GM23338 (cell line): Measurements from ENCODE around the gene C4BPA. TPM values are rescaled to one million over a fixed set of nuclear protein-coding genes. Genes with fewer than 3 reads are reported as not detected.
A peak's percentile ranks its signal among the peaks of the same experiment; 100 is the strongest.

Source experiments
- ATAC-seq: fragments of 200-7000 bp; cut with Tn5 transposase; 3 replicates; pipeline ENCODE4 v1.9.1; 2020
- DNase-seq: peaks from one replicate; pipeline ENCODE4 v3.0.0-alpha.2; 2015; ENCODE audit warnings: low spot score
- H2AFZ ChIP-seq: fragments of 200-600 bp; sonication (generic); 2 replicates; pipeline ENCODE4 v1.8.0; 2016; ENCODE audit warnings: antibody characterized with exemption, mild to moderate bottlenecking, moderate library complexity
- H3F3A ChIP-seq: fragments of 200-600 bp; sonication (generic); replicated peaks from 2 replicates; pipeline ENCODE4 v1.8.0; 2017; ENCODE audit warnings: antibody characterized with exemption, mixed run types, low read depth
- H3K27ac ChIP-seq: fragments of 200-600 bp; sonication (generic); 2 replicates; pipeline ENCODE4 v1.6.1; 2016; ENCODE audit warnings: low read depth
- H3K27me3 ChIP-seq: fragments of 200-600 bp; sonication (generic); 2 replicates; pipeline ENCODE4 v1.8.0; 2016; ENCODE audit warnings: mild to moderate bottlenecking, mixed run types, moderate library complexity; ENCODE audit not compliant: insufficient read depth
- H3K36me3 ChIP-seq: fragments of 200-600 bp; sonication (generic); 2 replicates; pipeline ENCODE4 v1.8.0; 2016; ENCODE audit warnings: mild to moderate bottlenecking; ENCODE audit not compliant: insufficient read depth
- H3K4me1 ChIP-seq: fragments of 200-600 bp; sonication (generic); 2 replicates; pipeline ENCODE4 v1.8.0; 2016; ENCODE audit warnings: mild to moderate bottlenecking, moderate library complexity; ENCODE audit not compliant: insufficient read depth
- H3K4me2 ChIP-seq: fragments of 200-600 bp; sonication (generic); 2 replicates; pipeline ENCODE4 v1.7.1; 2017; ENCODE audit warnings: mixed run types
- H3K4me3 ChIP-seq: fragments of 200-600 bp; sonication (generic); 2 replicates; pipeline ENCODE4 v1.6.1; 2016; ENCODE audit warnings: mixed run types
- H3K79me2 ChIP-seq: fragments of 200-600 bp; sonication (generic); replicated peaks from 2 replicates; pipeline ENCODE4 v1.8.0; 2017; ENCODE audit warnings: mild to moderate bottlenecking; ENCODE audit not compliant: insufficient read depth
- H3K9me2 ChIP-seq: fragments of 200-600 bp; sonication (generic); 2 replicates; pipeline ENCODE4 v1.8.0; 2017; ENCODE audit not compliant: insufficient read depth
- H4K20me1 ChIP-seq: fragments of 200-600 bp; sonication (generic); replicated peaks from 2 replicates; pipeline ENCODE4 v1.8.0; 2017; ENCODE audit warnings: mild to moderate bottlenecking; ENCODE audit not compliant: insufficient read depth
- H3K27ac Mint-ChIP-seq: 2 replicates; pipeline ENCODE4 v1.8.0; 2020; ENCODE audit warnings: inconsistent platforms, mild to moderate bottlenecking, moderate library complexity, mixed read lengths
- H3K27me3 Mint-ChIP-seq: 3 replicates; pipeline ENCODE4 v1.8.0; 2022; ENCODE audit warnings: low read depth, mild to moderate bottlenecking, moderate library complexity, mixed read lengths, inconsistent platforms; ENCODE audit not compliant: insufficient read depth, poor library complexity
- H3K36me3 Mint-ChIP-seq: 3 replicates; pipeline ENCODE4 v1.8.0; 2021; ENCODE audit warnings: low read depth, mild to moderate bottlenecking, inconsistent platforms, moderate library complexity, mixed read lengths
- H3K4me1 Mint-ChIP-seq: 3 replicates; pipeline ENCODE4 v1.8.0; 2020; ENCODE audit warnings: mild to moderate bottlenecking, inconsistent platforms, mixed read lengths
- H3K4me3 Mint-ChIP-seq: 3 replicates; pipeline ENCODE4 v1.8.0; 2021; ENCODE audit warnings: moderate library complexity, mild to moderate bottlenecking, inconsistent platforms, mixed read lengths
- H3K9me3 Mint-ChIP-seq: 3 replicates; pipeline ENCODE4 v1.8.0; 2020; ENCODE audit warnings: moderate library complexity, mild to moderate bottlenecking, inconsistent platforms, mixed read lengths
- ETS1 ChIP-seq: IDR thresholded peaks from 2 replicates; pipeline ENCODE4 v1.6.1; 2016; ENCODE audit warnings: antibody characterized with exemption
- JUNB ChIP-seq: IDR thresholded peaks from one replicate; pipeline ENCODE4 v1.6.1; 2016; ENCODE audit warnings: antibody characterized with exemption; ENCODE audit not compliant: unreplicated experiment
- NANOG ChIP-seq: IDR thresholded peaks from 2 replicates; pipeline ENCODE4 v1.6.1; 2016; ENCODE audit warnings: antibody characterized with exemption, borderline replicate concordance
- POLR2AphosphoS5 ChIP-seq: IDR thresholded peaks from 2 replicates; pipeline ENCODE4 v1.6.1; 2016; ENCODE audit warnings: antibody characterized with exemption, low read depth
- ZNF114 ChIP-seq: fragments of 250-450 bp; sonication (Bioruptor Pico); IDR thresholded peaks from 2 replicates; pipeline ENCODE4 v1.5.0; 2020; ENCODE audit warnings: mild to moderate bottlenecking, moderate library complexity
- ZNF331 ChIP-seq: fragments of 250-450 bp; sonication (Bioruptor Pico); IDR thresholded peaks from 2 replicates; pipeline ENCODE4 v1.5.0; 2020; ENCODE audit warnings: low read depth, mild to moderate bottlenecking, moderate library complexity
- polyA plus RNA-seq: library from polyadenylated mRNA; unstranded; fragments of >200 nt; fragmentation: Nextera tagmentation; extraction: Ambion mirVana; gene quantifications from 2 replicates; pipeline ENCODE4 v1.2.1, GENCODE V29; 2016
- total RNA-seq: library from RNA; depleted of rRNA; stranded (reverse); fragments of >200 nt; shearing (Covaris generic); gene quantifications from 2 replicates; pipeline ENCODE4 v1.2.3, GENCODE V29; 2014
- TF ChIP-seq, protein P1 (sequence below), 2 experiments: fragments of 200-600 bp in 1 of 2; sonication (generic) in 1 of 2; conservative IDR thresholded peaks; 2 replicates each; pipeline versions ENCODE4 v1.5.1 to v1.6.1; 2016 to 2017; ENCODE audit warnings: antibody characterized with exemption in 2 of 2, low read depth in 2 of 2, mild to moderate bottlenecking in 2 of 2, moderate library complexity in 1 of 2
- TF ChIP-seq, protein P2 (sequence below): IDR thresholded peaks from one replicate; pipeline ENCODE4 v1.6.1; 2018; ENCODE audit warnings: antibody characterized with exemption; ENCODE audit not compliant: unreplicated experiment

The C4BPA gene
- total and polyA plus RNA-seq, 2 experiments from 2014 or later, result not detected

DNA sequence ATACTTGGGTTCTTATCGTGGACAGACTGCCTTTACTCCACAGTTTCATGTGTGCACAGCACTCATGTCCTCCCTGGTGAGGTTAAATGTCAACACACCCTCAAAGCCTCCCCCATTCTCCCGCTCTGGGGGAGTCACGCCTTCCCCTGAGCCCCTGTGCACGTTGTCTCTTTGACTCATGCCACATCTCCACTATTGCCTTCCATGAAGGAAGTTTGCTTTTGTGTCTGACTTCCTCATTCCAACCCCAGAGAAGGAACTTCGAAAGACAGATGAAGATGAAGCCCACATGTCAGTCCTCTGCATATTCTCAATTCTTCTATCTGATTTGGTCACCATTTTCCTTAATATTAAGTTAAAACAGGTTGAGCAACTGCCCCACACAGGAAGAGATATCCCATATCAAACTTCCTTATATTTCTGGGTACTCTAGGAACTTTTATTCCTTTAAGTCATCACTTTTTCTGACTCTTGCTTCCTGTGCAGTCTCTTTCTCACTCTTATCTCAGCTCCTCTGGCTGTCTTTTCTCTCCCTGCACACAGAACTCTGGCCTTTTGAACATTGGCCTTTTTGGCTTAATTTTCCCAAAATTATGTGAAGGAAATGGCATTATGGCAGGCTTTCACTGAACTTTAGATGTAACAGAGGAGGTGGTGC lies 41.5 kb downstream of the C4BPA start:
- Mint-ChIP-seq H3K27ac (no peak overlapping the region), H3K4me1 (no peaks in the 10 kb centered on the region), H3K9me3 (no peaks in the 10 kb centered on the region), H3K27me3 (no peaks in the 10 kb centered on the region), H3K4me3 (no peak overlapping the region), H3K36me3 (no peaks in the 10 kb centered on the region)
- 0 out of 2 replicates have a peak overlapping the region, but pooled peaks have one; percentile 23 for H2AFZ ChIP-seq
- ATAC-seq (no peak), DNase-seq (no peak)
- H3K4me1 ChIP-seq, result no peaks in the 10 kb centered on the region
- H4K20me1 ChIP-seq, result no peaks in the 10 kb centered on the region
- H3K4me2 ChIP-seq, result no peak overlapping the region
- no peaks in the 10 kb centered on the region for H3F3A ChIP-seq
- H3K79me2 ChIP-seq, result no peaks in the 10 kb centered on the region
- H3K27ac ChIP-seq, result no peak overlapping the region
- no peaks in the 10 kb centered on the region for H3K27me3 ChIP-seq
- H3K4me3 ChIP-seq, result no peak overlapping the region
- H3K9me2 ChIP-seq, result peaks cover 7% of the 10 kb centered on the region; the same call in 1 of the 2 replicates
- H3K36me3 ChIP-seq, result no peaks in the 10 kb centered on the region
- no peak for TF ChIP-seq JUNB

DNA sequence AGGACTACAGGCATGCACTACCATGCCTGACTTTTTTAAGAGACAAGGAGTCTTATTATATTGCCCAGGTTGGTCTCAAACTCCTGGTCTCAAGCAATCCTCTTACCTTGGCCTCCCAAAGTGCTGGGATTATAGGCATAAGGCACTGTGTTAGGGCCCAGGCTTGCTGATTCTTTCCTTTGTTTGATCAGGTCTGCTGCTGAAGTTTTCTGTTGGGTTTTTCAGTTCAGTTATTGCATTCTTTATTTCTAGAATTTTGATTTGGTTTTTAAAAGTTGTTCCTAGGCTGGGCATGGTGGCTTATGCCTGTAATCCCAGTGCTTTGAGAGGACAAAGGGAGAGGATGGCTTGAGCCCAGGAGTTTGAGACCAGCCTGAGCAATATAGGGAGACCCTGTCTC lies 47.9 kb downstream of the C4BPA start:
- Mint-ChIP-seq H3K36me3 (no peaks in the 10 kb centered on the region; the same call in 2 of the 3 replicates), H3K9me3 (0 out of 3 replicates have a peak, but pooled peaks cover 4% of the 10 kb centered on the region), H3K27me3 (no peaks in the 10 kb centered on the region), H3K4me1 (no peaks in the 10 kb centered on the region), H3K4me3 (no peak overlapping the region), H3K27ac (no peak overlapping the region)
- DNase-seq, result no peak
- no peaks in the 10 kb centered on the region for H3K79me2 ChIP-seq
- no peak overlapping the region for H2AFZ ChIP-seq
- no peaks in the 10 kb centered on the region for H3K27me3 ChIP-seq
- no peaks in the 10 kb centered on the region; the same call in 1 of the 2 replicates for H3K9me2 ChIP-seq
- ATAC-seq, result no peak
- no peaks in the 10 kb centered on the region for H3K4me1 ChIP-seq
- no peak overlapping the region for H3K4me2 ChIP-seq
- TF ChIP-seq JUNB (no peak), ZNF331 (no peak), NANOG (no peak), POLR2AphosphoS5 (no peak), ZNF114 (CRISPR knock-in tag) (no peak), ETS1 (no peak)
- TF ChIP-seq, protein P1, sequence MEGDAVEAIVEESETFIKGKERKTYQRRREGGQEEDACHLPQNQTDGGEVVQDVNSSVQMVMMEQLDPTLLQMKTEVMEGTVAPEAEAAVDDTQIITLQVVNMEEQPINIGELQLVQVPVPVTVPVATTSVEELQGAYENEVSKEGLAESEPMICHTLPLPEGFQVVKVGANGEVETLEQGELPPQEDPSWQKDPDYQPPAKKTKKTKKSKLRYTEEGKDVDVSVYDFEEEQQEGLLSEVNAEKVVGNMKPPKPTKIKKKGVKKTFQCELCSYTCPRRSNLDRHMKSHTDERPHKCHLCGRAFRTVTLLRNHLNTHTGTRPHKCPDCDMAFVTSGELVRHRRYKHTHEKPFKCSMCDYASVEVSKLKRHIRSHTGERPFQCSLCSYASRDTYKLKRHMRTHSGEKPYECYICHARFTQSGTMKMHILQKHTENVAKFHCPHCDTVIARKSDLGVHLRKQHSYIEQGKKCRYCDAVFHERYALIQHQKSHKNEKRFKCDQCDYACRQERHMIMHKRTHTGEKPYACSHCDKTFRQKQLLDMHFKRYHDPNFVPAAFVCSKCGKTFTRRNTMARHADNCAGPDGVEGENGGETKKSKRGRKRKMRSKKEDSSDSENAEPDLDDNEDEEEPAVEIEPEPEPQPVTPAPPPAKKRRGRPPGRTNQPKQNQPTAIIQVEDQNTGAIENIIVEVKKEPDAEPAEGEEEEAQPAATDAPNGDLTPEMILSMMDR (conservative IDR thresholded peaks at IDR 0.05; ENCODE audit: low read depth in 2 of 2), result no peak
- TF ChIP-seq, protein P2, sequence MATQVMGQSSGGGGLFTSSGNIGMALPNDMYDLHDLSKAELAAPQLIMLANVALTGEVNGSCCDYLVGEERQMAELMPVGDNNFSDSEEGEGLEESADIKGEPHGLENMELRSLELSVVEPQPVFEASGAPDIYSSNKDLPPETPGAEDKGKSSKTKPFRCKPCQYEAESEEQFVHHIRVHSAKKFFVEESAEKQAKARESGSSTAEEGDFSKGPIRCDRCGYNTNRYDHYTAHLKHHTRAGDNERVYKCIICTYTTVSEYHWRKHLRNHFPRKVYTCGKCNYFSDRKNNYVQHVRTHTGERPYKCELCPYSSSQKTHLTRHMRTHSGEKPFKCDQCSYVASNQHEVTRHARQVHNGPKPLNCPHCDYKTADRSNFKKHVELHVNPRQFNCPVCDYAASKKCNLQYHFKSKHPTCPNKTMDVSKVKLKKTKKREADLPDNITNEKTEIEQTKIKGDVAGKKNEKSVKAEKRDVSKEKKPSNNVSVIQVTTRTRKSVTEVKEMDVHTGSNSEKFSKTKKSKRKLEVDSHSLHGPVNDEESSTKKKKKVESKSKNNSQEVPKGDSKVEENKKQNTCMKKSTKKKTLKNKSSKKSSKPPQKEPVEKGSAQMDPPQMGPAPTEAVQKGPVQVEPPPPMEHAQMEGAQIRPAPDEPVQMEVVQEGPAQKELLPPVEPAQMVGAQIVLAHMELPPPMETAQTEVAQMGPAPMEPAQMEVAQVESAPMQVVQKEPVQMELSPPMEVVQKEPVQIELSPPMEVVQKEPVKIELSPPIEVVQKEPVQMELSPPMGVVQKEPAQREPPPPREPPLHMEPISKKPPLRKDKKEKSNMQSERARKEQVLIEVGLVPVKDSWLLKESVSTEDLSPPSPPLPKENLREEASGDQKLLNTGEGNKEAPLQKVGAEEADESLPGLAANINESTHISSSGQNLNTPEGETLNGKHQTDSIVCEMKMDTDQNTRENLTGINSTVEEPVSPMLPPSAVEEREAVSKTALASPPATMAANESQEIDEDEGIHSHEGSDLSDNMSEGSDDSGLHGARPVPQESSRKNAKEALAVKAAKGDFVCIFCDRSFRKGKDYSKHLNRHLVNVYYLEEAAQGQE, result no peak
- H3F3A ChIP-seq, result no peaks in the 10 kb centered on the region
- H4K20me1 ChIP-seq, result no peaks in the 10 kb centered on the region
- no peaks in the 10 kb centered on the region for H3K36me3 ChIP-seq
- H3K4me3 ChIP-seq, result no peak overlapping the region
- H3K27ac ChIP-seq, result no peak overlapping the region
